CD4-positive, alpha-beta T cell treated with Interleukin-21 for 1 hour (primary cell): ENCODE measurements around the gene THOC6.
"Not testable (repeated sequence)": the region's sequence is repeated elsewhere in the genome, so short reads cannot be mapped to it uniquely, and the experiment has no call there.

Experiments used
- DNase-seq: peaks from one replicate; pipeline ENCODE4 v3.0.0-alpha.2; 2020

THOC6 gene

GRCh38 chr16:3035289-3035971 lies 11.6 kb downstream of the THOC6 start:
- no peak for DNase-seq

GRCh38 chr16:3035972-3036725 lies 12.3 kb downstream of the THOC6 start:
- DNase-seq = no peak

- no peak for DNase-seq
These were observed 13.0 kb downstream of the THOC6 start, which contains the start of gene BICDL2 for GRCh38 chr16:3036726-3037315. Gene BICDL2 (minus strand): TSS chr16:3036944. CDS start chr16:3035496, 1,448 bp downstream.

- DNase-seq = no peak
These were observed 14.4 kb downstream of the THOC6 start for GRCh38 chr16:3038256-3038655.

- DNase-seq = no peak
These were observed 15.1 kb downstream of the THOC6 start for GRCh38 chr16:3038896-3039295.

GRCh38 chr16:3042376-3042775 lies 18.5 kb downstream of the THOC6 start:
- DNase-seq = no peak

- DNase-seq = no peak
These were observed 20.9 kb downstream of the THOC6 start for GRCh38 chr16:3044708-3045107.

GRCh38 chr16:3045758-3046640 lies 22.2 kb downstream of the THOC6 start, which contains the start of gene MMP25:
Gene MMP25 (plus strand): TSS chr16:3046561. CDS start chr16:3046918, 357 bp downstream.
- no peak for DNase-seq

- no peak for DNase-seq
These were observed 23.0 kb downstream of the THOC6 start for GRCh38 chr16:3046641-3047386.

GRCh38 chr16:3047387-3047720 lies 23.5 kb downstream of the THOC6 start:
- no peak for DNase-seq

- no peak for DNase-seq
These were observed 26.2 kb downstream of the THOC6 start for GRCh38 chr16:3049921-3050481.

- no peak for DNase-seq
These were observed 26.7 kb downstream of the THOC6 start for GRCh38 chr16:3050487-3050886.

GRCh38 chr16:3051009-3051408 lies 27.2 kb downstream of the THOC6 start:
- no peak for DNase-seq

GRCh38 chr16:3051494-3051893 lies 27.7 kb downstream of the THOC6 start:
- no peak for DNase-seq

GRCh38 chr16:3052571-3053329 lies 28.9 kb downstream of the THOC6 start:
- DNase-seq = not testable (repeated sequence)

- DNase-seq = not testable (repeated sequence)
These were observed 29.5 kb downstream of the THOC6 start for GRCh38 chr16:3053330-3053710.

GRCh38 chr16:3054965-3055733 lies 31.3 kb downstream of the THOC6 start:
- no peak for DNase-seq

GRCh38 chr16:3055734-3056115 lies 31.9 kb downstream of the THOC6 start:
- DNase-seq = not testable (repeated sequence)

GRCh38 chr16:3056336-3057180 lies 32.7 kb downstream of the THOC6 start:
- DNase-seq = no peak
